Body of pancreas (tissue), 4 donors: ENCODE measurements around the gene BCAM. TPM values are rescaled to one million over a fixed set of nuclear protein-coding genes. Genes with fewer than 3 reads are reported as not detected.
"Not testable (repeated sequence)": the region's sequence is repeated elsewhere in the genome, so short reads cannot be mapped to it uniquely, and the experiment has no call there.

Experiments
- ATAC-seq: fragments of 150-250 bp; one replicate; pipeline ENCODE4 v1.9.1; 2016
- DNase-seq, 4 donors: peaks; one replicate each; pipeline ENCODE4 v3.0.0-alpha.2; 2019
- H3K27ac ChIP-seq, 4 donors: fragments of 200-600 bp; sonication (generic); 1 replicate in 3 of 4; 2 replicates in 1 of 4; pipeline versions ENCODE4 v1.5.1 to v1.6.1; 2016 to 2019; ENCODE audit warnings: mild to moderate bottlenecking in 1 of 4, mixed read lengths in 1 of 4, moderate library complexity in 1 of 4
- H3K27me3 ChIP-seq, 2 donors: fragments of 200-600 bp; sonication (generic); one replicate each; pipeline ENCODE4 v1.6.0; 2016; ENCODE audit warnings: mild to moderate bottlenecking in 1 of 2
- H3K36me3 ChIP-seq, 2 donors: fragments of 200-600 bp; sonication (generic); replicated peaks in 1 of 2; 2 replicates each; pipeline ENCODE4 v1.5.1; 2016; ENCODE audit warnings: low read depth in 2 of 2; ENCODE audit not compliant: insufficient read depth in 1 of 2
- H3K4me1 ChIP-seq: fragments of 200-600 bp; sonication (generic); one replicate; pipeline ENCODE4 v1.6.0; 2016
- H3K4me3 ChIP-seq, 2 donors: fragments of 200-600 bp; sonication (generic); 1 replicate in 1 of 2; 2 replicates in 1 of 2; pipeline ENCODE4 v1.5.1; 2016 to 2019
- H3K9me3 ChIP-seq, 3 donors: fragments of 200-600 bp; sonication (generic); 1 replicate in 2 of 3; 2 replicates in 1 of 3; pipeline ENCODE4 v1.5.1; 2016
- CTCF ChIP-seq, 7 experiments: fragments of 450-650 bp in 4 of 7; fragments of 200-600 bp in 3 of 7; sonication (generic) in 3 of 7; IDR thresholded peaks; one replicate each; pipeline ENCODE4 v1.5.1; 2016 to 2019; ENCODE audit warnings: antibody characterized with exemption in 7 of 7
- POLR2A ChIP-seq, 3 donors: fragments of 450-650 bp; IDR thresholded peaks; one replicate each; pipeline ENCODE4 v1.6.1; 2016; ENCODE audit warnings: antibody characterized with exemption in 3 of 3, mild to moderate bottlenecking in 2 of 3
- WGBS, 2 donors: methylation state at CpG; one replicate each; pipeline ENCODE4 v1.1.5; 2017; 5-methylcytosine and 5-hydroxymethylcytosine counted together
- intact Hi-C: fragments of 100-400 bp; cut with DNase I; formaldehyde crosslinking; loops from one replicate; pipeline ENCODE4 v1.15.1; 2023
- total RNA-seq, 2 donors: library from RNA; depleted of rRNA; stranded (reverse); fragments of >200 nt; gene quantifications; one replicate each; pipeline ENCODE4 v1.1.0, GENCODE V29; 2016

BCAM gene
- total RNA-seq, 2 donors from 2014 or later: 89.2 to 89.3 TPM

GRCh38 chr19:44767295-44768180 lies 41.4 kb upstream of the BCAM start:
- H3K36me3 ChIP-seq: no peaks in the 10 kb centered on the region
- TF ChIP-seq POLR2A (IDR thresholded peaks at IDR 0.05) (no peak), CTCF (IDR thresholded peaks at IDR 0.05) (no peak)
- DNase-seq (no peak), ATAC-seq (no peak)
- no peak overlapping the region for H3K4me3 ChIP-seq
- WGBS, 2 donors: 71 to 98% methylated on average over 6 to 11 of the region's 11 CpGs
- no peaks in the 10 kb centered on the region for H3K9me3 ChIP-seq
- H3K27me3 ChIP-seq: no peaks in the 10 kb centered on the region
- intact Hi-C loops: no loop called here
- H3K4me1 ChIP-seq: peaks cover 14% of the 10 kb centered on the region
- no peak overlapping the region for H3K27ac ChIP-seq

GRCh38 chr19:44770550-44771257 lies 38.2 kb upstream of the BCAM start:
- ATAC-seq (peak; percentile 100), DNase-seq (peak; percentile 98 to 99 (median 98))
- Histone ChIP-seq H3K4me3 (no peak overlapping the region), H3K9me3 (no peaks in the 10 kb centered on the region), H3K27me3 (no peaks in the 10 kb centered on the region), H3K36me3 (no peaks in the 10 kb centered on the region), H3K4me1 (peaks cover 14% of the 10 kb centered on the region), H3K27ac (no peak overlapping the region)
- WGBS, 2 donors: 14 to 17% methylated on average over 13 to 15 of the region's 15 CpGs
- intact Hi-C loops: no loop called here
- TF ChIP-seq CTCF (IDR thresholded peaks at IDR 0.05): peak; percentile 76 to 98 (median 97)
- TF ChIP-seq POLR2A (IDR thresholded peaks at IDR 0.05): no peak

- H3K27me3 ChIP-seq, DNase-seq, H3K27ac ChIP-seq, H3K36me3 ChIP-seq, H3K4me3 ChIP-seq, ATAC-seq, H3K9me3 ChIP-seq, intact Hi-C loops: not testable (repeated sequence)
- 64 to 65% methylated on average over 18 of the region's 18 CpGs for WGBS, 2 donors
- H3K4me1 ChIP-seq: peaks cover 15% of the 10 kb centered on the region
Measured at GRCh38 chr19:44772144-44772543, 36.8 kb upstream of the BCAM start.

GRCh38 chr19:44772959-44773358 lies 35.9 kb upstream of the BCAM start:
- H3K9me3 ChIP-seq: no peaks in the 10 kb centered on the region
- H3K27ac ChIP-seq: no peak overlapping the region
- intact Hi-C loops: no loop called here
- WGBS, 2 donors: 54 to 60% methylated on average over 3 of the region's 3 CpGs
- ATAC-seq (no peak), DNase-seq (no peak)
- H3K27me3 ChIP-seq: no peaks in the 10 kb centered on the region
- no peak overlapping the region for H3K4me3 ChIP-seq
- TF ChIP-seq POLR2A (IDR thresholded peaks at IDR 0.05) (no peak), CTCF (IDR thresholded peaks at IDR 0.05) (no peak)
- H3K4me1 ChIP-seq: peaks cover 20% of the 10 kb centered on the region
- no peaks in the 10 kb centered on the region for H3K36me3 ChIP-seq

GRCh38 chr19:44775676-44776240 lies 33.1 kb upstream of the BCAM start:
- TF ChIP-seq CTCF (IDR thresholded peaks at IDR 0.05): no peak
- no peak for TF ChIP-seq POLR2A (IDR thresholded peaks at IDR 0.05)
- H3K27me3 ChIP-seq: no peaks in the 10 kb centered on the region
- intact Hi-C loops: no loop called here
- no peak overlapping the region for H3K27ac ChIP-seq
- WGBS, 2 donors: 69 to 79% methylated on average over 6 of the region's 6 CpGs
- H3K9me3 ChIP-seq: no peaks in the 10 kb centered on the region
- H3K4me1 ChIP-seq: peaks cover 21% of the 10 kb centered on the region
- no peak for ATAC-seq
- no peak for DNase-seq
- no peaks in the 10 kb centered on the region for H3K36me3 ChIP-seq
- no peak overlapping the region for H3K4me3 ChIP-seq
